ENCODE results near the gene ASXL3.

- no peak for TF ChIP-seq MAX (IDR thresholded peaks at IDR 0.05; ENCODE audit: insufficient read depth, insufficient read length)
- no peak for TF ChIP-seq CTCF (IDR thresholded peaks at IDR 0.05; ENCODE audit: extremely low read depth in 1 of 2, insufficient read depth in 1 of 2, low read depth in 1 of 2, low read length in 2 of 2)
- TF ChIP-seq POLR2A (IDR thresholded peaks at IDR 0.05; ENCODE audit: low read depth, low read length), result no peak
- no peak for TF ChIP-seq POLR2AphosphoS5 (IDR thresholded peaks at IDR 0.05; ENCODE audit: insufficient read depth, low read depth, low read length)
- no peak for TF ChIP-seq EZH2 (IDR thresholded peaks at IDR 0.05; ENCODE audit: borderline replicate concordance, low read depth, low read length, severe bottlenecking)
Measured at GRCh38 chr18:33562741-33563140, 15.3 kb upstream of the ASXL3 start.
